IPS-18a (cell line): Measurements from ENCODE around the gene TRAPPC14.

Experiments used
- H3K27ac ChIP-seq: one replicate; pipeline ENCODE4 v1.5.1; 2013; ENCODE audit warnings: low read length
- H3K27me3 ChIP-seq: one replicate; pipeline ENCODE4 v1.6.1; 2013; ENCODE audit warnings: mild to moderate bottlenecking, low read length; ENCODE audit not compliant: control insufficient read depth, insufficient read depth
- H3K36me3 ChIP-seq: one replicate; pipeline ENCODE4 v1.6.1; 2013; ENCODE audit warnings: low read depth, low read length; ENCODE audit not compliant: control insufficient read depth
- H3K4me1 ChIP-seq: one replicate; pipeline ENCODE4 v1.6.1; 2013; ENCODE audit warnings: low read depth, low read length; ENCODE audit not compliant: control insufficient read depth
- H3K4me3 ChIP-seq: one replicate; pipeline ENCODE4 v1.5.1; 2013; ENCODE audit warnings: low read length
- H3K9ac ChIP-seq: one replicate; pipeline ENCODE4 v1.6.1; 2013; ENCODE audit warnings: mild to moderate bottlenecking, low read length, moderate library complexity
- H3K9me3 ChIP-seq: one replicate; pipeline ENCODE4 v1.6.1; 2013; ENCODE audit warnings: low read depth, low read length; ENCODE audit not compliant: control insufficient read depth

TRAPPC14 gene

GRCh38 chr7:100127866-100128636 lies 30.5 kb downstream of the TRAPPC14 start:
- Histone ChIP-seq H3K27ac (no peak overlapping the region), H3K9ac (peak overlapping the region; percentile 95)

DNA sequence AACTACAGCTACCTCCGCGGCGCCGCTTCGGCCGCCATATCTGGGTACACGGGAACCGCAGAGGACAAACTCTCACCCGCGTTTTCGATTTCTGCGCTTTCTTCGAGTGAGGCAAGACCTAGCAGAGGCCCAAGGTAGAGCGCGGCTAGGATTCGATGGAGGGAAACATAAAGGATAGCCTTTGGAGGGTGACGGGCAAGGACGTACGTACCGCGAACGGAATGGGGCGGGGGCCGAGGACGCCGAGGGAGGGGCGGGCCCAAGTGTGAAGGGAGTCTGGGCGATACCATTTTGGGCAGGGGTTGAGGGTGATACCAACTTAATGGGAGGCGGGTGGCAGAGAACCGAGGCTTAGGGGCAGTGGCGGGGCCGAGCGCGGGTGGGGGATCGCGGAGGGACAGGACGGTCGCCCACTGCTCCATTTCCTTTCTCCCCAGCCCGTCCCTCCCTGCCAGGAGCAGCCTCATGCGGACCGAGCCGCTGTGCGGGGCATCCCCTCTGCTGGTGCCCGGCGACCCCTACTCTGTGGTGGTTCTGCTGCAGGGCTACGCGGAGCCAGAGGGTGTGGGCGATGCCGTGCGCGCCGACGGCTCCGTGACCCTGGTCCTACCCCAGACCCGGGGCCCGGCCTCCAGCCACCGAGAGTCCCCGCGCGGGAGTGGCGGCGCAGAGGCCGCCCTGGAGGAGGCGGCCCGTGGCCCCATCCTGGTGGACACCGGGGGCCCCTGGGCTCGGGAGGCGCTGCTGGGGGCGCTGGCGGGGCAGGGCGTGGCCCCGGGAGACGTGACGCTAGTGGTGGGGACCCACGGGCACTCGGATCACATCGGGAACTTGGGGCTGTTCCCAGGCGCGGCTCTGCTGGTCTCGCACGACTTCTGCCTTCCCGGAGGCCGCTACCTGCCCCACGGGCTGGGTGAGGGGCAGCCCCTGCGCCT lies 31.3 kb downstream of the TRAPPC14 start, which contains the start of gene MBLAC1:
MBLAC1 (plus strand) TSS at position 37 of the 935 bp plus-strand sequence; CDS start at position 466, 429 bp downstream.
- peak within 1 kb of the TSS; percentile 95 for H3K9ac ChIP-seq
- peaks cover 22% of the 10 kb centered on the region for H3K27me3 ChIP-seq
- H3K4me3 ChIP-seq = peak within 1 kb of the TSS; percentile 95
- peaks cover 4% of the 10 kb centered on the region for H3K4me1 ChIP-seq
- no peaks in the 10 kb centered on the region for H3K36me3 ChIP-seq
- no peaks in the 10 kb centered on the region for H3K9me3 ChIP-seq
- peak within 1 kb of the TSS; percentile 89 for H3K27ac ChIP-seq

More at GRCh38 chr7:100127866-100128636, 30.5 kb downstream of the TRAPPC14 start:
- no peaks in the 10 kb centered on the region for H3K36me3 ChIP-seq
- H3K27me3 ChIP-seq = peaks cover 22% of the 10 kb centered on the region
- H3K4me1 ChIP-seq = peaks cover 4% of the 10 kb centered on the region
- H3K4me3 ChIP-seq = peak overlapping the region; percentile 95
- H3K9me3 ChIP-seq = no peaks in the 10 kb centered on the region

DNA sequence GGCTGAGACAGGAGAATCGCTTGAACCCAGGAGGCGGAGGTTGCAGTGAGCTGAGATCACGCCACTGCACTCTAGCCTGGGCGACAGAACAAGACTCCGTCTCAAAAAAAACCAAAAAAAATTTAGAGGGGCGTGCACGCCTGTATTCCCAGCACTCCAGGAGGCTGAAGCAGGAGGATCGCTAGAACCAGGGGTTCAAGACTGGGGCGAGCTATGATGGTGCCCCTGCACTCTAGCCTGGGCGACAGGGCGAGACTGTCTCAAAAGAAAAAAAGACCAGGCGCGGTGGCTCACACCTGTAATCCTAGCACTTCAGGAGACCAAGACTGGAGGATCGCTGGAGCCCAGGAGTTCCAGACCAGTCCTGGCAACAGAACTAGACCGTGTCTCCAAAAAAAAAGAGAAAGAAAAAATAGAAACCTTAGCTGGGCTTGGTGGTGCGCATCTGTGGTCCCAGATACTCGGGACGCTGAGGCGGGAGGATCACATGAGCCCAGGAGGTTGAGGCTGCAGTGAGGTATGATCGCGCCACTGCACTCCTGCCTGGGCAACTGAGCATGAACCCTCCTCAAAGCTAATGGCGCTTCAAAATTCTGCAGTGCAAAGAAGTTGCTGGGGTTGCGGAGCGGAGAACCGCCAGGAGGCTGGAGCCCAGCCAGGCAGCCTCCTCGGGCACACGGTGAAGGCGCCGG lies 32.1 kb downstream of the TRAPPC14 start:
- peak overlapping the region; percentile 89 for H3K27ac ChIP-seq
- peaks cover 22% of the 10 kb centered on the region for H3K27me3 ChIP-seq
- peak overlapping the region; percentile 95 for H3K9ac ChIP-seq
- no peaks in the 10 kb centered on the region for H3K9me3 ChIP-seq
- peak overlapping the region; percentile 95 for H3K4me3 ChIP-seq
- H3K4me1 ChIP-seq = peaks cover 4% of the 10 kb centered on the region
- H3K36me3 ChIP-seq = no peaks in the 10 kb centered on the region

DNA sequence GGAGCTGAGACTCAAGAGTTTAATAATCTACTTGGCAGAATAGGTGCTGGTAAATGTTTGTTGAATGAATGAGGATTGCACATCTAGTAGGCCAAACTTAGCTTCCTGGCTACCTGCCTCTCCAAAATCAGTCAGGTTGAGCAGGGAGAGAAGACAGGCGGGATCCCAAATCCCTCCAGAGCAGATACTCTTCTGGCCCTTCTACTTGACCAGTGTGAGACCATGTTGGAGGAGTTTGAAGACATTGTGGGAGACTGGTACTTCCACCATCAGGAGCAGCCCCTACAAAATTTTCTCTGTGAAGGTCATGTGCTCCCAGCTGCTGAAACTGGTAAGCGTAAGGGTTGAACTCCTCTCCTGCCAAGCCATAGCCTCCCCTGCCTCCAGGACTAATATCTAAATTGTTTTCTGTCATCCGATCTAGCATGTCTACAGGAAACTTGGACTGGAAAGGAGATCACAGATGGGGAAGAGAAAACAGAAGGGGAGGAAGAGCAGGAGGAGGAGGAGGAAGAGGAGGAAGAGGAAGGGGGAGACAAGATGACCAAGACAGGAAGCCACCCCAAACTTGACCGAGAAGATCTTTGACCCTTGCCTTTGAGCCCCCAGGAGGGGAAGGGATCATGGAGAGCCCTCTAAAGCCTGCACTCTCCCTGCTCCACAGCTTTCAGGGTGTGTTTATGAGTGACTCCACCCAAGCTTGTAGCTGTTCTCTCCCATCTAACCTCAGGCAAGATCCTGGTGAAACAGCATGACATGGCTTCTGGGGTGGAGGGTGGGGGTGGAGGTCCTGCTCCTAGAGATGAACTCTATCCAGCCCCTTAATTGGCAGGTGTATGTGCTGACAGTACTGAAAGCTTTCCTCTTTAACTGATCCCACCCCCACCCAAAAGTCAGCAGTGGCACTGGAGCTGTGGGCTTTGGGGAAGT lies 34.0 kb downstream of the TRAPPC14 start:
- Histone ChIP-seq H3K27ac (no peak overlapping the region), H3K9me3 (no peaks in the 10 kb centered on the region), H3K4me3 (no peak overlapping the region), H3K9ac (no peak overlapping the region), H3K36me3 (no peaks in the 10 kb centered on the region), H3K4me1 (peaks cover 10% of the 10 kb centered on the region), H3K27me3 (peaks cover 20% of the 10 kb centered on the region)

DNA sequence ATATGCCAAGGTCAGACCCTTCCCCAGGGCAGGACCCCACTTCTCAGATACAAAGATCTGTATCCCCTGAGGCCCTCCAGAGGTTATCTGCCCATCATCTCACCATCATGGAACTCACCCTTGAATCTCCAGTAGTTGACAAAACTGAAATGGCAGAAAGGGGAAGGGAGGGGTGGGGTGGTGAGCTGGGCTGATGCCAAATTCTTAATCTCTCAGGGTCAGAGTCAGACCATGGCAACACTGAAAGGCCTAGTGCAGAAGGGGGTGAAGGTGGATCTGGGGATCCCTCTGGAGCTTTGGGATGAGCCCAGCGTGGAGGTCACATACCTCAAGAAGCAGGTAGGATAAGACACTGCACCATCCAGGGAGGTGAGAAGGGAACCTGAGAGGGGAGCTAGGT lies 36.0 kb downstream of the TRAPPC14 start:
- Histone ChIP-seq H3K4me3 (no peak overlapping the region), H3K27ac (no peak overlapping the region), H3K4me1 (peaks cover 6% of the 10 kb centered on the region), H3K36me3 (no peaks in the 10 kb centered on the region), H3K27me3 (peaks cover under 1% of the 10 kb centered on the region), H3K9me3 (no peaks in the 10 kb centered on the region), H3K9ac (no peak overlapping the region)

DNA sequence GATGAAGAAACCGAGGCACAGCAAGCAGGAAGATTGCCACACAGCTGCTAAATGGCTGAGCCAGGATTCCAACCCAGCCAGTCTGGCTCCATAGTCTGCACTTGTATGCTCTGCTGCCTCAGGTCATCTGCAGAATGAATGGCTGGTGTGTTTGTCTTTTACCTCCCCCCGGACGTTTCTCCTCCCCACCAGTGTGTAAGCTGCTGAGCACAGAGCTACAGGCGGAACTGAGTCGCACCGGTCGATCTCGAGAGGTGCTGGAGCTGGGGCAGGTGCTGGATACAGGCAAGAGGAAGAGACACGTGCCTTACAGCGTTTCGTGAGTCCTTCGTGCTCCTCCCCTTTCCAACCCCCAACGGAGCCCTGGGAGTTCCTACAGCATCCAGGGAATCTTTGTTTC lies 36.5 kb downstream of the TRAPPC14 start:
- no peak overlapping the region for H3K4me3 ChIP-seq
- no peaks in the 10 kb centered on the region for H3K36me3 ChIP-seq
- no peak overlapping the region for H3K27ac ChIP-seq
- H3K27me3 ChIP-seq = no peaks in the 10 kb centered on the region
- H3K9ac ChIP-seq = no peak overlapping the region
- H3K4me1 ChIP-seq = peaks cover 6% of the 10 kb centered on the region
- H3K9me3 ChIP-seq = no peaks in the 10 kb centered on the region

DNA sequence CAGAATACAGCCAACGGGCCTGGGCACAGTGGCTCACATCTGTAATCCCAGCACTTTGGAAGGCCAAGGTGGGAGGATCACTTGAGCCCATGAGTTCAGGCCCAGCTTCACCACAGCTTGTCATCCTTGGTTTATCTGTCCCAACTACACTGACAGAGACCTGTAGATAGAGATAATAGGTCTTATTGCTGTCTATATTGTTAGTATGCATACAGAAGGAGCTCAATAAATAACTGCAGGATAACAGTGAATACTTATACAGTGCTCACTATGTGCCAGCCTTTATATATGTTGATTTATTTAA lies 37.8 kb downstream of the TRAPPC14 start:
- Histone ChIP-seq H3K9me3 (no peaks in the 10 kb centered on the region), H3K4me3 (peak overlapping the region; percentile 85), H3K4me1 (peaks cover 6% of the 10 kb centered on the region), H3K36me3 (no peaks in the 10 kb centered on the region), H3K27ac (peak overlapping the region; percentile 0), H3K9ac (no peak overlapping the region), H3K27me3 (no peaks in the 10 kb centered on the region)

- H3K36me3 ChIP-seq = no peaks in the 10 kb centered on the region
- peak overlapping the region; percentile 85 for H3K4me3 ChIP-seq
- peaks cover 6% of the 10 kb centered on the region for H3K4me1 ChIP-seq
- peak overlapping the region; percentile 83 for H3K9ac ChIP-seq
- H3K27me3 ChIP-seq = no peaks in the 10 kb centered on the region
- no peaks in the 10 kb centered on the region for H3K9me3 ChIP-seq
- peak overlapping the region; percentile 0 for H3K27ac ChIP-seq
These were observed 38.4 kb downstream of the TRAPPC14 start for GRCh38 chr7:100119970-100120732.

GRCh38 chr7:100119072-100119969 lies 39.2 kb downstream of the TRAPPC14 start, which contains the start of the genes CNPY4 and TAF6:
Gene CNPY4 (plus strand): TSS chr7:100119634. CDS start chr7:100119745, 111 bp downstream.
Gene TAF6 (minus strand): TSS chr7:100119358. CDS start chr7:100114209, 5,149 bp downstream.
- no peaks in the 10 kb centered on the region for H3K36me3 ChIP-seq

More at GRCh38 chr7:100119072-100119969, 39.2 kb downstream of the TRAPPC14 start, which contains the start of the genes CNPY4 and TAF6:
- H3K9ac ChIP-seq = peak within 1 kb of the TSS; percentile 83
- H3K4me1 ChIP-seq = peaks cover 6% of the 10 kb centered on the region
- no peaks in the 10 kb centered on the region for H3K27me3 ChIP-seq
- peak within 1 kb of the TSS; percentile 85 for H3K4me3 ChIP-seq
- H3K9me3 ChIP-seq = no peaks in the 10 kb centered on the region
- H3K27ac ChIP-seq = peak within 1 kb of the TSS; percentile 83
